HFFc6 (cell line): ENCODE data around the gene CYP27A1. TPM values are rescaled to one million over a fixed set of nuclear protein-coding genes. Genes with fewer than 3 reads are reported as not detected.
"Not testable (repeated sequence)": the region's sequence is repeated elsewhere in the genome, so short reads cannot be mapped to it uniquely, and the experiment has no call there.

Source experiments
- DNase-seq: peaks from one replicate; pipeline ENCODE4 v3.0.0-alpha.2; 2018
- H3K27ac Mint-ChIP-seq: 2 replicates; pipeline ENCODE4 v1.8.0; 2020; ENCODE audit warnings: mild to moderate bottlenecking, mixed read lengths
- H3K27me3 Mint-ChIP-seq: 2 replicates; pipeline ENCODE4 v1.8.0; 2021; ENCODE audit warnings: mild to moderate bottlenecking, moderate library complexity, mixed read lengths; ENCODE audit not compliant: insufficient read depth
- H3K36me3 Mint-ChIP-seq: 2 replicates; pipeline ENCODE4 v1.8.0; 2021; ENCODE audit warnings: low read depth, mixed read lengths
- H3K4me1 Mint-ChIP-seq: 2 replicates; pipeline ENCODE4 v1.8.0; 2020; ENCODE audit warnings: low read depth, mixed read lengths
- H3K4me3 Mint-ChIP-seq: 2 replicates; pipeline ENCODE4 v1.8.0; 2020; ENCODE audit warnings: mild to moderate bottlenecking, moderate library complexity, mixed read lengths
- H3K9me3 Mint-ChIP-seq: 2 replicates; pipeline ENCODE4 v1.8.0; 2020; ENCODE audit warnings: mild to moderate bottlenecking, mixed read lengths
- total RNA-seq, 6 experiments: library from RNA; stranded (reverse); fragmentation: NEBNext Ultra II Directional; extraction: Animal tissue kit (Norgen Biotek cat#: 25700); gene quantifications; 2 replicates in 1 of 6; 3 replicates in 5 of 6; pipeline ENCODE4 v1.2.3, GENCODE V29; 2021
- TF ChIP-seq, protein P1 (sequence below): fragments of 200-600 bp; sonication (generic); IDR thresholded peaks from 2 replicates; pipeline ENCODE4 v1.5.0; 2021; ENCODE audit warnings: antibody characterized with exemption, mild to moderate bottlenecking

Gene CYP27A1
- total RNA-seq, 6 experiments from 2014 or later: 0.18 to 0.26 (median 0.21) TPM; not detected in 2

DNA sequence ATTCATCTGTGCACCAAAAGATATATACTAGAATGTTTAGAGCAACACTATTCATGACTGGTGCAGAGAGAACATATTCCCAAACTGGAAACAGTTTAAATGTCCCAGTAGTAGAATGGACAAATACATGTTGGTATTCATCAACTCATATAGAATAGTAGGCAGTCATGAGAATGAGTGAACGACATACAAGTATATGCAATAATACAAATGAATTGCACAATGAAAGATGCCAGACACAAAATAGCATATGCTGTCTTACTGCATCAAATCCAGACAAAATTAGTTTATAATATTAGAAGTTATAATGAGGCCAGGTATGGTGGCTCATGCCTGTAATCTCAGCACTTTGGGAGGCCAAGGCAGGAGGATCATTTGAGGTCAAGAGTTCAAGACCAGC is 57.9 kb downstream of the CYP27A1 start:
- no peak for DNase-seq
- H3K4me1 Mint-ChIP-seq: peaks cover 14% of the 10 kb centered on the region
- TF ChIP-seq, protein P1, sequence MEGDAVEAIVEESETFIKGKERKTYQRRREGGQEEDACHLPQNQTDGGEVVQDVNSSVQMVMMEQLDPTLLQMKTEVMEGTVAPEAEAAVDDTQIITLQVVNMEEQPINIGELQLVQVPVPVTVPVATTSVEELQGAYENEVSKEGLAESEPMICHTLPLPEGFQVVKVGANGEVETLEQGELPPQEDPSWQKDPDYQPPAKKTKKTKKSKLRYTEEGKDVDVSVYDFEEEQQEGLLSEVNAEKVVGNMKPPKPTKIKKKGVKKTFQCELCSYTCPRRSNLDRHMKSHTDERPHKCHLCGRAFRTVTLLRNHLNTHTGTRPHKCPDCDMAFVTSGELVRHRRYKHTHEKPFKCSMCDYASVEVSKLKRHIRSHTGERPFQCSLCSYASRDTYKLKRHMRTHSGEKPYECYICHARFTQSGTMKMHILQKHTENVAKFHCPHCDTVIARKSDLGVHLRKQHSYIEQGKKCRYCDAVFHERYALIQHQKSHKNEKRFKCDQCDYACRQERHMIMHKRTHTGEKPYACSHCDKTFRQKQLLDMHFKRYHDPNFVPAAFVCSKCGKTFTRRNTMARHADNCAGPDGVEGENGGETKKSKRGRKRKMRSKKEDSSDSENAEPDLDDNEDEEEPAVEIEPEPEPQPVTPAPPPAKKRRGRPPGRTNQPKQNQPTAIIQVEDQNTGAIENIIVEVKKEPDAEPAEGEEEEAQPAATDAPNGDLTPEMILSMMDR: no peak
- H3K27me3 Mint-ChIP-seq: peaks cover 25% of the 10 kb centered on the region
- peaks cover 13% of the 10 kb centered on the region for H3K9me3 Mint-ChIP-seq
- H3K4me3 Mint-ChIP-seq: no peak overlapping the region
- H3K27ac Mint-ChIP-seq: no peak overlapping the region
- H3K36me3 Mint-ChIP-seq: no peaks in the 10 kb centered on the region

DNA sequence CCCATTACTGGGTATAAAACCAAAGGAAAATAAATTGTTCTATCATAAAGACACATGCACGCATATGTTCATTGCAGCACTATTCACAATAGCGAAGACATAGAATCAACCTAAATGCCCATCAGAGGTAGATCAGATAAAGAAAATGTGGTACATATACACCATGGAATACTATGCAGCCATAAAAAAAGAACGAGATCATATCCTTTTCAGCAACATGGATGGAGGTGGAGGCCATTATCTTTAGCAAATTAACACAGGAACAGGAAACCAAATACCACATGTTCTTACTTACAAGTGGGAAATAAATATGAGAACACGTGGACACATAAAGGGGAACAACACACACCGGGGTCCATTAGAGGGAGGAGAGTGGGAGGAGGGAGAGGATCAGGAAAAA is 62.4 kb downstream of the CYP27A1 start:
- not testable (repeated sequence) for H3K27me3 Mint-ChIP-seq, DNase-seq, H3K27ac Mint-ChIP-seq, H3K36me3 Mint-ChIP-seq, H3K4me3 Mint-ChIP-seq, H3K9me3 Mint-ChIP-seq, H3K4me1 Mint-ChIP-seq

DNA sequence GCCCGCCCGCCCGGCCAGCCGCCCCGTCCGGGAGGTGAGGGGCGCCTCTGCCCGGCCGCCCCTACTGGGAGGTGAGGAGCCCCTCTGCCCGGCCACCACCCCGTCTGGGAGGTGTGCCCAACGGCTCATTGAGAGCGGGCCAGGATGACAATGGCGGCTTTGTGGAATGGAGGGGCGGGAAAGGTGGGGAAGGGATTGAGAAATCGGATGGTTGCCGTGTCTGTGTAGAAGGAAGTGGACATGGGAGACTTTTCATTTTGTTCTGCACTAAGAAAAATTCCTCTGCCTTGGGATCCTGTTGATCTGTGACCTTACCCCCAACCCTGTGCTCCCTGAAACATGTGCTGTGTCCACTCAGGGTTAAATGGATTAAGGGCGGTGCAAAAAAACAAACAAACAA is 65.0 kb downstream of the CYP27A1 start:
- not testable (repeated sequence) for H3K27ac Mint-ChIP-seq, H3K4me1 Mint-ChIP-seq, H3K9me3 Mint-ChIP-seq, H3K27me3 Mint-ChIP-seq, H3K36me3 Mint-ChIP-seq, H3K4me3 Mint-ChIP-seq, DNase-seq

DNA sequence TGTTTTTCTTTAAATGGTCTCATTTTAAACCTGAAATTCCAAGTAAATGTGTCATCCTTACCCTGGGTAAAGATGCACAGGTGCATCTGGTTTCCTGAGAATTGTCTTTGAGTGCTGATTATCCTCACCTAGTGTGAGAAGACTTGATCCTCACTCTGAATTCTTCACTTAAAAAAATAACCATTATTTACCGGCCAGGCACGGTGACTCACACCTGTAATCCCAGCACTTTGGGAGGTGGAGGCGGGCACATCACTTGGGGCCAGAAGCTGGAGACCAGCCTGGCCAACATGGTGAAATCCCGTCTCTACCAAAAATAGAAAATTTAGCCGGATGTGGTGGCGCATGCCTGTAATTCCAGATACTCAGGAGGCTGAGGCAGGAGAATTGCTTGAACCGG is 67.8 kb downstream of the CYP27A1 start:
- peaks cover 16% of the 10 kb centered on the region for H3K4me1 Mint-ChIP-seq

DNA sequence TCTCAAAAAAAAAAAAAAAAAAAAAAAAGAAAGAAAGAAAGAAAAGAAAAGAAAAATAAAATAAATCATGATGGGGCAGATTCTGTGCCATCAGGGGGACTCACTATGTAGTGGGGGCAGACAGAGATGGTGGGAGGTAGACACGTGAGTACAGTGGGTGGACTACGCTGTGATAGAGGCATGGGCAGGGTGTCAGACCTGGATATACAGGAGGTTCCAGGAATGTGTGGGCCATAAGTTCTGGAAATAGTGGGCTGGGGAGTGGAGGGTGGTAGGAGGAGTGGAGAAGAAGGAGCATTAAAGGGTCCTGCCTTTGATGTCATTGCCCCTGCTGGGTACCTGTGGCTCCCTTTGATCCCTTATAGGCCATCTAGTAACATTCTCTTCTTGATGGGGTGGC is 68.8 kb downstream of the CYP27A1 start:
- Mint-ChIP-seq H3K36me3 (no peaks in the 10 kb centered on the region), H3K9me3 (no peaks in the 10 kb centered on the region)

More for the DNA sequence above, 67.8 kb downstream of the CYP27A1 start:
- DNase-seq: peak; percentile 9
- TF ChIP-seq, protein P1: no peak
- Mint-ChIP-seq H3K27ac (no peak overlapping the region), H3K27me3 (peaks cover 16% of the 10 kb centered on the region), H3K4me3 (no peak overlapping the region), H3K9me3 (no peaks in the 10 kb centered on the region), H3K36me3 (no peaks in the 10 kb centered on the region)

DNA sequence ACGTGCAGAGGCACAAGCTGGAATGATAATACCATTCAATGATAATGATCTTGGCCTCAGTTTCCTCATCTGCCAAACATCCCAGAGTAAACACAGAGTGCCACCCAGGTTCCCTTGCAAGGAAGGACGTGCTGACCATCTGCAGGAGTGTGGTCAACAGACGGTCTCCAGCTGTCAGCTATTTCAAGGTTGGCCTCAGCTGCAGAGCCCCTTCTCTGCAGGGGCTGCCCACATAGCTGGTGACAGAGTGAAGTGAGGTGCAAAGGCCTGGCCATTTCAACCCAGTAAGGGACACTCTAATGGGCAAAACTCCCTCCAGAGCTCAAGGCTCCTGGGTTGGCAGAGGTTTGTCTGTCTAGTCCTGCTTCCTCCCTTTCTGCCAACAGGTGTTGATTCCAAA is 69.3 kb downstream of the CYP27A1 start:
- Mint-ChIP-seq H3K4me3 (no peak overlapping the region), H3K4me1 (peaks cover 16% of the 10 kb centered on the region), H3K27ac (no peak overlapping the region), H3K36me3 (no peaks in the 10 kb centered on the region), H3K9me3 (no peaks in the 10 kb centered on the region), H3K27me3 (peaks cover 29% of the 10 kb centered on the region)
- no peak for DNase-seq
- TF ChIP-seq, protein P1: no peak

More for the DNA sequence above, 68.8 kb downstream of the CYP27A1 start:
- no peak for DNase-seq
- Mint-ChIP-seq H3K27me3 (peaks cover 25% of the 10 kb centered on the region), H3K4me1 (peaks cover 16% of the 10 kb centered on the region), H3K4me3 (no peak overlapping the region), H3K27ac (no peak overlapping the region)
- TF ChIP-seq, protein P1: no peak
